ENCODE data around the gene PCSK6.
"Not testable (repeated sequence)": the region's sequence is repeated elsewhere in the genome, so short reads cannot be mapped to it uniquely, and the experiment has no call there.

Gene PCSK6

GRCh38 chr15:101338502-101339057 is 150.9 kb downstream of the PCSK6 start:
- H3K9me2 ChIP-seq (replicated peaks; ENCODE audit: low read depth, low read length), result no peaks in the 10 kb centered on the region
- H3F3A ChIP-seq (ENCODE audit: low read depth), result peaks cover 16% of the 10 kb centered on the region
- peaks cover 13% of the 10 kb centered on the region; the same call in 1 of the 2 replicates for H3K9me3 ChIP-seq (ENCODE audit: insufficient read depth, low read depth, low read length)
- H3K36me3 ChIP-seq (ENCODE audit: insufficient read depth, low read length), result no peaks in the 10 kb centered on the region
- TF ChIP-seq CTCF (conservative IDR thresholded peaks at IDR 0.05; ENCODE audit: low read length) (no peak), EZH2phosphoT487 (IDR thresholded peaks at IDR 0.05; ENCODE audit: borderline replicate concordance) (no peak)
- H3K9ac ChIP-seq (ENCODE audit: low read depth, low read length, poor library complexity, severe bottlenecking), result no peak overlapping the region
- no peaks in the 10 kb centered on the region for H3K79me2 ChIP-seq (ENCODE audit: insufficient read depth, low read length)
- no peak overlapping the region for H3K4me3 ChIP-seq (ENCODE audit: low read length, poor library complexity, severe bottlenecking)
- H3K4me1 ChIP-seq (ENCODE audit: insufficient read depth, low read length, poor library complexity, severe bottlenecking), result no peaks in the 10 kb centered on the region
- peaks cover 81% of the 10 kb centered on the region for H3K27me3 ChIP-seq (ENCODE audit: insufficient read depth, low read length, poor library complexity, severe bottlenecking)
- no peak overlapping the region for H3K4me2 ChIP-seq (ENCODE audit: low read depth, low read length, poor library complexity, severe bottlenecking)
- no peak overlapping the region for H2AFZ ChIP-seq (ENCODE audit: low read length)
- no peaks in the 10 kb centered on the region for H4K20me1 ChIP-seq (ENCODE audit: insufficient read depth, low read length, poor library complexity, severe bottlenecking)

- peaks cover 13% of the 10 kb centered on the region; the same call in 1 of the 2 replicates for H3K9me3 ChIP-seq (ENCODE audit: insufficient read depth, low read depth, low read length)
- no peaks in the 10 kb centered on the region for H3K79me2 ChIP-seq (ENCODE audit: insufficient read depth, low read length)
- H3K9ac ChIP-seq (ENCODE audit: low read depth, low read length, poor library complexity, severe bottlenecking), result no peak overlapping the region
- H3K36me3 ChIP-seq (ENCODE audit: insufficient read depth, low read length), result no peaks in the 10 kb centered on the region
- H3K27me3 ChIP-seq (ENCODE audit: insufficient read depth, low read length, poor library complexity, severe bottlenecking), result peaks cover 80% of the 10 kb centered on the region
- TF ChIP-seq EZH2phosphoT487 (IDR thresholded peaks at IDR 0.05; ENCODE audit: borderline replicate concordance), result no peak
- TF ChIP-seq CTCF (conservative IDR thresholded peaks at IDR 0.05; ENCODE audit: low read length), result no peak
- H2AFZ ChIP-seq (ENCODE audit: low read length), result no peak overlapping the region
- no peak overlapping the region for H3K4me2 ChIP-seq (ENCODE audit: low read depth, low read length, poor library complexity, severe bottlenecking)
- H3K4me3 ChIP-seq (ENCODE audit: low read length, poor library complexity, severe bottlenecking), result no peak overlapping the region
- H4K20me1 ChIP-seq (ENCODE audit: insufficient read depth, low read length, poor library complexity, severe bottlenecking), result no peaks in the 10 kb centered on the region
- no peaks in the 10 kb centered on the region for H3K9me2 ChIP-seq (replicated peaks; ENCODE audit: low read depth, low read length)
- H3F3A ChIP-seq (ENCODE audit: low read depth), result peaks cover 16% of the 10 kb centered on the region
- no peaks in the 10 kb centered on the region for H3K4me1 ChIP-seq (ENCODE audit: insufficient read depth, low read length, poor library complexity, severe bottlenecking)
These were observed 151.5 kb downstream of the PCSK6 start for GRCh38 chr15:101337976-101338375.

GRCh38 chr15:101333907-101334789 is 155.4 kb downstream of the PCSK6 start:
- H3K4me2 ChIP-seq (ENCODE audit: low read depth, low read length, poor library complexity, severe bottlenecking), result peak overlapping the region; percentile 2
- peak overlapping the region; percentile 32 for H3K4me3 ChIP-seq (ENCODE audit: low read length, poor library complexity, severe bottlenecking)

More at GRCh38 chr15:101333907-101334789, 155.4 kb downstream of the PCSK6 start:
- H3K9ac ChIP-seq (ENCODE audit: low read depth, low read length, poor library complexity, severe bottlenecking); H3K4me1 ChIP-seq (ENCODE audit: insufficient read depth, low read length, poor library complexity, severe bottlenecking); H3K79me2 ChIP-seq (ENCODE audit: insufficient read depth, low read length); H2AFZ ChIP-seq (ENCODE audit: low read length); H4K20me1 ChIP-seq (ENCODE audit: insufficient read depth, low read length, poor library complexity, severe bottlenecking); H3K36me3 ChIP-seq (ENCODE audit: insufficient read depth, low read length); H3K9me2 ChIP-seq (replicated peaks; ENCODE audit: low read depth, low read length): not testable (repeated sequence)
- Histone ChIP-seq H3K9me3 (ENCODE audit: insufficient read depth, low read depth, low read length) (peaks cover 18% of the 10 kb centered on the region; the same call in 1 of the 2 replicates), H3F3A (ENCODE audit: low read depth) (peaks cover 16% of the 10 kb centered on the region), H3K27me3 (ENCODE audit: insufficient read depth, low read length, poor library complexity, severe bottlenecking) (peaks cover 84% of the 10 kb centered on the region)
